Motor neuron (in vitro differentiated cells): ENCODE results near the gene MYL12A. TPM values are rescaled to one million over a fixed set of nuclear protein-coding genes. Genes with fewer than 3 reads are reported as not detected.

Source experiments
- ATAC-seq, 8 experiments: fragments of 200-7000 bp; cut with Tn5 transposase; replicated peaks in 6 of 8; 2 replicates each; pipeline ENCODE4 v1.8.0; 2021; ENCODE audit warnings: mild to moderate bottlenecking in 8 of 8, moderate library complexity in 8 of 8
- H3K27ac ChIP-seq, 2 donors: fragments of 250-450 bp; sonication (Bioruptor Pico); 2 replicates each; pipeline ENCODE4 v1.9.0; 2021; ENCODE audit warnings: antibody characterized with exemption in 2 of 2, mild to moderate bottlenecking in 2 of 2, moderate library complexity in 1 of 2
- H3K4me1 ChIP-seq, 2 donors: fragments of 250-450 bp; sonication (Bioruptor Pico); replicated peaks in 1 of 2; 2 replicates each; pipeline ENCODE4 v1.6.1; 2021; ENCODE audit warnings: antibody characterized with exemption in 2 of 2, mild to moderate bottlenecking in 2 of 2, moderate library complexity in 1 of 2
- H3K4me3 ChIP-seq, 5 donors: fragments of 250-450 bp; sonication (Bioruptor Pico); 2 replicates each; pipeline ENCODE4 v1.9.0; 2021; ENCODE audit warnings: antibody characterized with exemption in 5 of 5, mild to moderate bottlenecking in 5 of 5, moderate library complexity in 4 of 5
- WGBS, 10 experiments: fragments of 450-650 bp; shearing (Covaris generic); methylation state at CpG; one replicate each; pipeline ENCODE4 v1.0.0; 2022; 5-methylcytosine and 5-hydroxymethylcytosine counted together
- in situ Hi-C, 9 experiments: fragments of 400-800 bp; cut with MboI; loops; one replicate each; pipeline ENCODE4 v1.15.0; 2021; ENCODE audit warnings: low sequenced_read_pairs in 9 of 9, low pct_unique_long_range_greater_than_20kb in 2 of 9; ENCODE audit not compliant: unreplicated experiment in 9 of 9
- total RNA-seq, 8 experiments: library from RNA; unstranded; fragments of 300-600 nt; gene quantifications; 2 replicates each; pipeline versions ENCODE4 v1.2.3 to v1.2.4, GENCODE V29; 2022

The MYL12A gene
- total RNA-seq, 8 experiments from 2014 or later, result 38.2 to 364 (median 145) TPM

DNA sequence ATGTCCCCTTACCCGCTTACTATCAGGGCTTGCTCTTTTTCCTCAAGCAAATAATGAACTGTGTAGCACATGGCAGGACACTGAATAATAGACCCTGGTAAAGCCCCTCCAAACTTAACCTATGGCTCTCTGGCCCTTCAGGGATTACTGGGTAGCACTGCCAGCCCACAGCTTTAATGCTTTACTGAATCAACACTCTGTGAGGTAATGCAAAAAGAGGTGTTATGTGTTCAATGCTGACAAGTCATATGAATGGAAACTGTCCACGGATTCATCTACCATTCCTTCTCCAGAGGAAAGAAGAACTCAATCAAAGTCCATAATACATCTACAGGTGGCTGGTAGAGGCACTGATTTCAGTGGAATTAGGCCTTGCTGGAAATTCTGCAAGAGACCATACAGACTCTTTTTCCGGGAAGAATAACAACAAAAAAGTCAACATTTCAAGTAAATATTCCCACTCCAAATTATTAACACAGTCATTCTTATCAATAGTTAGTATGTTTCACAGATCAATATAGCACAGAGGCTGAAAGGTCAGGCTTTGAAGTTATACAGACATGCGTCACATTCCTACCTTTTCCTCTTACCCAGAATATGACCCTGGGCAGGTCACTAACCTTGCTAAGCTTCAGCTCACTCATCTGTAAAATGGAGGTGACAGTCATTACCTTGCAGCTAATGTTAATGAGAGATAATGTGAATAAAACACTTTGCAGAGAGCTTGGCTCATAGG is 14.0 kb upstream of the MYL12A start:
- Histone ChIP-seq H3K4me1 (no peaks in the 10 kb centered on the region), H3K27ac (no peak overlapping the region), H3K4me3 (no peak overlapping the region)
- WGBS, 10 experiments, result 53 to 92% (median 74%) methylated on average over 1 to 4 of the region's 4 CpGs
- in situ Hi-C loops, result loop anchor here in 5 of 9 experiments (25.0 kb wide), 1 partner anchor 296 kb away; no protein-coding TSS in a partner anchor
- no peak for ATAC-seq

DNA sequence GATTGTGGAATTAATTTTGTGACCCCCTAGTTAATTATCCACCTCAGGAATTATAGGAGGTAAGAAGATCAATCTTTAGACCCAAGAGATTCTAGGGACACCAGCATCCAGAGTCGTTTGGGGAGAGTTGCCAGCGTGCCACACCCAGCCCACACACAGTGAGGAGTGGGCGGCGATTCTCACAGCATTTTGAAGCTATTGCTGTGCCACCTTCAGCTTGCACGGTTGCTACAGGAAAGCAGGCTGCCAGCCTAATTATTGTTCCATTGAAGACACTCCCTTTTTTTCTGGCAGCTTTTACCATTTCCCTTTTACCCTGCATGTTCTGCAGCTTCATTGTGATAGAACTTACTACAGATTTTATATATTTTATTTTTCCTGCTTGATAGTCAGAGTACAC is 13.1 kb upstream of the MYL12A start:
- in situ Hi-C loops, result loop anchor here in 5 of 9 experiments (25.0 kb wide), 1 partner anchor 297 kb away; no protein-coding TSS in a partner anchor

GRCh38 chr18:3235846-3236245 is 11.8 kb upstream of the MYL12A start:
- 62 to 100% (median 83%) methylated on average over 1 to 2 of the region's 2 CpGs; no CpG with 5 or more reads in 3 of the 10 experiments for WGBS, 10 experiments
- Histone ChIP-seq H3K4me1 (no peaks in the 10 kb centered on the region), H3K27ac (no peak overlapping the region), H3K4me3 (no peak overlapping the region)
- ATAC-seq, result no peak
- in situ Hi-C loops, result loop anchor here in 5 of 9 experiments (25.0 kb wide), 1 partner anchor 299 kb away; no protein-coding TSS in a partner anchor

More for the DNA sequence above, 13.1 kb upstream of the MYL12A start:
- no peak for ATAC-seq
- no peak overlapping the region for H3K4me3 ChIP-seq
- no peaks in the 10 kb centered on the region for H3K4me1 ChIP-seq
- H3K27ac ChIP-seq, result no peak overlapping the region
- 0 to 79% (median 32%) methylated on average over 1 to 5 of the region's 5 CpGs; no CpG with 5 or more reads in 1 of the 10 experiments for WGBS, 10 experiments

DNA sequence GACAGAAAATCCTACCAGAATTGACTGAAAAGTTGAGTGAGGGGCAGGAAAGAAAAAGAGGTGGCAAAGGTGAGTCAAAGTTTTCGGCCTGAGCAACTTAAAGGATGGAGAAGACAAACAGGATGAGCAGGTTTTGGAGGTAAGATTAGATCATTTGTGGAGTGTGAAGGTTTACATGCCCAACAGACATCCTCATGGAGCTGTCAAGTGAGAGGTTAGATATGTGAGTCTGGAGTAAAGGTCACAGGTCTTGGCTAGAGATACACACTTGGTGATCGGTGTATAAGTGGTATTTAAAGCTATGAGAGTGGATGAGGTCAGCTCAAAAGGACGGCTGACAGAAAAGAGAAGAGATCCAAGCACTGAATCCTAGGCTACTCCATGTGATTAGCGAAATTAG is 11.1 kb upstream of the MYL12A start:
- Histone ChIP-seq H3K4me3 (no peak overlapping the region), H3K27ac (no peak overlapping the region), H3K4me1 (no peaks in the 10 kb centered on the region)
- ATAC-seq, result no peak
- WGBS, 10 experiments, result 52 to 90% (median 74%) methylated on average over 1 to 4 of the region's 4 CpGs
- in situ Hi-C loops, result loop anchor here in 5 of 9 experiments (25.0 kb wide), 1 partner anchor 299 kb away; no protein-coding TSS in a partner anchor

GRCh38 chr18:3238742-3239141 is 8.9 kb upstream of the MYL12A start:
- in situ Hi-C loops, result loop anchor here in 5 of 9 experiments (25.0 kb wide), 1 partner anchor 301 kb away; no protein-coding TSS in a partner anchor
- H3K4me3 ChIP-seq, result no peak overlapping the region
- H3K27ac ChIP-seq, result no peak overlapping the region
- WGBS, 10 experiments, result 20 to 100% (median 87%) methylated on average over 1 to 2 of the region's 2 CpGs; no CpG with 5 or more reads in 4 of the 10 experiments
- peak in 1 of 8 experiments; percentile 59 for ATAC-seq
- no peaks in the 10 kb centered on the region for H3K4me1 ChIP-seq

- in situ Hi-C loops, result loop anchor here in 6 of 9 experiments (10.0 to 25.0 kb wide), 2 partner anchors 300 to 308 kb away; no protein-coding TSS in a partner anchor
- peaks cover 2 to 6% of the 10 kb centered on the region in 2 donors for H3K4me1 ChIP-seq
- WGBS, 10 experiments, result 30 to 100% (median 77%) methylated on average over 1 of the region's 1 CpG; no CpG with 5 or more reads in 2 of the 10 experiments
- ATAC-seq, result no peak
- H3K4me3 ChIP-seq, result no peak overlapping the region
- no peak overlapping the region for H3K27ac ChIP-seq
Measured at GRCh38 chr18:3245185-3245564, 2.4 kb upstream of the MYL12A start.

DNA sequence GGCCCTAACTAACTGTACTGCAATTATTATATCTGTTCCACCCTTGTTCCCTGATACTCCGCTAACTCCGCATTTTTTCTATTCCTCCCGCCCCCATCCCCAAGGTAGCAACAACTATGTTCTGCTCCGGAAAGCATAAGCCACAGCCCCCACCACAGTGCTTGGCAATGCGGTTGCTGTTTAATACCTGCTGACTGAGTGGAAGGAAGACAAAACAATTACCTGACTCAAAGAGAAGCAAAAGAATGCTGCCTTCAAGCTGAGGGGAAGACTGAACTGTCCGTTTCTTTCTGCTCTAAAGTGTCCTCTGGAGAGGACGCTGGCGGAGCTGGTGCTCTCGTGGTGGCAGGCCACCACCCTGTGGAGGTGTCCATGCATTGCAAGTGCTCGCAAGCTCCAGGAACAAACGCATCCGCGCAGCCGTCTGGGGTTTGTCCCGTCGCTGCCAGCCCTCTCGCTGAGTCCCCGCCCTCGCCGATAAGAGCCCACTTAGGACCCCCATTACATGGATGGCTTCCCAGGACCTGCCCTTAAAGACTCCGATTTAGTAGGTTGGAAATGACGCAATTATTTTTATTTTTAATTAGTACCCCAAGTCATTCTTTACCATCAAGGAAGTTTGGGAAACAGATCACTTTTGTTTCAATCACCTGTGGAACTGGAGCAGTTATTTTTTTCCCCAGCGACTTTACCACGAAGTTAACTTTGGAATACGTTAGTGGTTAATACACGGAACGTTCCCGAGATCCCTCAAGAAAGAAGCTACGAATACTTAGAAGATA is 1.6 kb upstream of the MYL12A start:
- WGBS, 10 experiments, result 6 to 95% (median 78%) methylated on average over 1 to 25 of the region's 29 CpGs
- in situ Hi-C loops, result loop anchor here in 6 of 9 experiments (10.0 to 25.0 kb wide), 2 partner anchors 301 to 309 kb away; no protein-coding TSS in a partner anchor
- H3K4me1 ChIP-seq, result peaks cover 2 to 6% of the 10 kb centered on the region in 2 donors
- no peak overlapping the region for H3K27ac ChIP-seq
- ATAC-seq, result peak; percentile 34 to 64 (median 47)
- peak overlapping the region in 1 of 5 donors; percentile 6 for H3K4me3 ChIP-seq

- Histone ChIP-seq H3K27ac (peak overlapping the region in 1 of 2 donors; percentile 98), H3K4me3 (peak overlapping the region; percentile 75 to 97 (median 87)), H3K4me1 (peaks cover 2 to 6% of the 10 kb centered on the region in 2 donors)
- ATAC-seq, result no peak
- in situ Hi-C loops, result loop anchor here in 6 of 9 experiments (10.0 to 25.0 kb wide), 2 partner anchors 302 to 309 kb away; no protein-coding TSS in a partner anchor
- 6 to 100% (median 78%) methylated on average over 3 to 21 of the region's 23 CpGs; no CpG with 5 or more reads in 1 of the 10 experiments for WGBS, 10 experiments
Measured at GRCh38 chr18:3246635-3247239, 864 bp upstream of the MYL12A start.

DNA sequence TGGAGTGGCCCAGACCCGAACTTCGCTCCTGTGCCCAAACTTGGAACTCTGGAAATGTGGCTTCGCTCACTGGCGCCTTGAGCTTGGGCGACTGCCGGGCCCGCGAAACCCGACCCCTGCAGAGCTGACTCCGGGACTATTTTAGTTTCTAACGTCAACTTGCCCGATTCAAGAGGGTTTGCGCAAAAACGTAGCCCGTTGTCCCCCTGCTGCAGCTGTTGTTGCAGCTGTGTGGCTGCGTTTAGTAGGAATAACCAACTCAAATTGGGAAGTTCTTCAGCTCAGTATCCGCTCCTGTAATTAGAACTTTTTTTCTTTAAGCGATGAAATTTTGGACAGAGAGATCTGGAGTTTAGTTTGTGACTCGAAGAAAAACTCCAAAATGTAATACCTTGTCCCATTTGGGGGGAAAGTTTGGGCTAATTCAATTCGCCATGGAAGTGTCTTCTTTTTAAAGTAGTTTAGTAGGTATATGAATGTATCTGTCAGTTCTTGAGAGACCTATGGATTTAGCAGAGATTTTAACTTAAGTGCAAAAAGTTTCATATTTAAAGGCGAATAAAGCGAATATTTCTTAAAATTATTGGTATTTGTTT is 559 bp downstream of the MYL12A start:
- peak; percentile 3 to 17 (median 9) for ATAC-seq
- WGBS, 10 experiments, result 0 to 1% (median 0%) methylated on average over 2 to 20 of the region's 22 CpGs
- in situ Hi-C loops, result loop anchor here in 6 of 9 experiments (10.0 to 25.0 kb wide), 2 partner anchors 303 to 311 kb away; no protein-coding TSS in a partner anchor
- H3K4me1 ChIP-seq, result peaks cover 2 to 6% of the 10 kb centered on the region in 2 donors
- H3K4me3 ChIP-seq, result peak overlapping the region; percentile 75 to 97 (median 87)
- peak overlapping the region; percentile 88 to 98 for H3K27ac ChIP-seq

GRCh38 chr18:3248658-3249359 is 1.2 kb downstream of the MYL12A start:
- whole genome bisulfite sequencing, 10 experiments, result 5 to 86% (median 28%) methylated on average over 2 to 9 of the region's 9 CpGs
- in situ Hi-C loops, result loop anchor here in 6 of 9 experiments (10.0 to 25.0 kb wide), 2 partner anchors 304 to 312 kb away; no protein-coding TSS in a partner anchor
- Histone ChIP-seq H3K4me1 (peaks cover 2 to 6% of the 10 kb centered on the region in 2 donors), H3K4me3 (peak overlapping the region; percentile 75 to 97 (median 87)), H3K27ac (no peak overlapping the region)
- no peak for ATAC-seq

DNA sequence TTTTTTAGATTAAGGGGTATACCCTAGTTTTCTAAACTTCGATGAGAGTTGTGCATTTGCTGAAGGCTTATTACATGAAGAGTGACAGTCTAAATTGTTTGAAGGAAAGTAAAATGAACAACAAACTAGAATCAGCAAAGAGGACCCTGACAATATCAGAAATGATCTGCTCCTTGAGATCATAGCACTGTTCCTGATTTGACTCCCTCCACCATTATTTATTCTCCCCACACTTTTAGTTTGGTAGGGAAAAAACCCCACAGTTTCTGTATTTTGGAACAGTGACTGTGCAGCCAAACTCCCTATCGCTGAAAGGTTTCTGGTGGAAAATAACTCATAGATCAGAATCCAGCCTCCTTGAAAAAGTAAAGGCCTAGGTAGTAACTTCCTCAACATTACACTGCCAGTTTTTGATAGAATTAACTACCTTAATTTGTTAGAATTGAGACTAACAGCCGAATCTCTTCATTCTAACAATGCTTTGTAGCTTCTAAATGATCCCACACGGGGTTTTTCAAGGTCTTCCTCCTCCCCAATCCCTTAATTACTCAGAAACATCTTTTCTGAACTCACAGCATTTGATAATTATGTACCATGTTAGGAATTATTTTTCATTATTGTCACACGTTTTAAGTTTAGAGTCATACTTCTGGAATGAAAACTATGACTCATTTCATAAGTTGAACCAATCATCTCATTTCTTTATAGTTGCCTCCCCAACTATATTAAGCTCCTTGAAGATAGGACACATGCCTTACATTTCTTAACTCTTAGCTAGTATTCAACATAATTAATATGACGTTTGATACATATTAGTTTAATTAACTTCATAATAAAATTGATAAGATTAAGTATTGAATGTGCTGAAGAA is 2.9 kb downstream of the MYL12A start:
- Histone ChIP-seq H3K4me1 (peaks cover 2 to 6% of the 10 kb centered on the region in 2 donors), H3K4me3 (no peak overlapping the region), H3K27ac (no peak overlapping the region)
- in situ Hi-C loops, result no loop called here
- WGBS, 10 experiments, result 8 to 92% (median 79%) methylated on average over 3 to 6 of the region's 6 CpGs
- ATAC-seq, result peak in 2 of 8 experiments; percentile 1
